GM04504 (cell line): ENCODE measurements around the gene PFDN5.
"Not testable (repeated sequence)": the region's sequence is repeated elsewhere in the genome, so short reads cannot be mapped to it uniquely, and the experiment has no call there.

Source experiments
- DNase-seq: peaks from one replicate; pipeline ENCODE4 v3.0.0-alpha.2; 2012; ENCODE audit warnings: low read depth

Gene PFDN5

GRCh38 chr12:53287741-53288216 lies 7.6 kb upstream of the PFDN5 start:
- DNase-seq: peak; percentile 26

GRCh38 chr12:53288322-53288721 lies 7.0 kb upstream of the PFDN5 start:
- DNase-seq: no peak

DNA sequence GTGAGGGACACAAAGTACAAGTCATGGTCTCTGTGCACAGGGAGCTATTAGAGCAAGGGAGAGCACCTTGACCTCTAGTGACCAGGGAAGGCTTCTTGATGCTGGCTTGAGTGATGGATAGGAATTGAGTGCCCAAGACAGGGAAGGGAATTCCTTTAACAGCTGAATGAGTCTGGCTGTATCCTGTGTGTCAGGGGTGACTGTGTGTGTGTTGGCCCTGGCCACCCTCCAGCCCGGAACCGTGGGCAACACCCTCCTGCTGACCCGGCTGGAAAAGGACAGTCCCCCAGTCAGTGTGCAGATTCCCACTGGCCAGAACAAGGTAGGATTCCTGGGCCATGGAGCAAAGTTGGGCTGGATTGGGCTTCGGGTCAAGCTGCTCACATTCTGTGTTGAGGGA lies 5.5 kb upstream of the PFDN5 start:
- DNase-seq: no peak

DNA sequence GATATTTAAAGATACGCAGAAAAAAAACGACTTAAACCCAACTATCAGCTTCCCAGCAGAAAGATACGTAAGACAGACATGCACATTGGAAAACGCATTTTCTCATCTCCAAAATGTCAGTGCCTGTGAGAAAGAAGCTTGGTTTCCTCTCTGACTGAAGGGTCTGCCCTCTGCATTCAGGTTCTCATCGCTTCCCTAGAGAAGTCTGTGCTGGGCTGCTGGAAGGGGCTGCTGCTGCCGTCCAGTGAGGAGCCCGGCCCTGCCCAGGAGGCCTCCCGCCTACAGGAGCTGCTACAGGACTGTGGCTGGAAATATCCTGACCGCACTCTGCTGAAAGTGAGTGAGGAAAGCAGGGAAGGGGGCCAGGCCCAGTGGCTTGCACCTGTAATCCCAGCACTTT lies 4.7 kb upstream of the PFDN5 start:
- DNase-seq: no peak

GRCh38 chr12:53292426-53292825 lies 2.9 kb upstream of the PFDN5 start:
- DNase-seq: no peak

DNA sequence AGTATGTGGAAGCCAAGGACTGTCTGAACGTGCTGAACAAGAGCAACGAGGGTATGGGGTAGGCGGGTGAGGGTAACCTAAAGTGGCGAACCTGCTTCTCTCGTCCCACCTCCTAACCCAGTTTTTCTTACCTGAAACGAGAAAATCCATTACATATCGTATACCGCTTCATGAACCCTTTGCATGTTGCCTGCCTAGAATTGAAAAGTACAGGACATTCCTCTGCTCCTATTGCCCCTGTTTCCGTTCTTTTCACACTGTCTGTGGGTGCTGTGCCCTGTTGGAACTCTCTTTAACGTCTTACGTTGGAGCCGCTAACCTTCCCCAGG lies 513 bp downstream of the PFDN5 start:
- no peak for DNase-seq

- not testable (repeated sequence) for DNase-seq
These were observed 1.8 kb downstream of the PFDN5 start for GRCh38 chr12:53297106-53297505.

DNA sequence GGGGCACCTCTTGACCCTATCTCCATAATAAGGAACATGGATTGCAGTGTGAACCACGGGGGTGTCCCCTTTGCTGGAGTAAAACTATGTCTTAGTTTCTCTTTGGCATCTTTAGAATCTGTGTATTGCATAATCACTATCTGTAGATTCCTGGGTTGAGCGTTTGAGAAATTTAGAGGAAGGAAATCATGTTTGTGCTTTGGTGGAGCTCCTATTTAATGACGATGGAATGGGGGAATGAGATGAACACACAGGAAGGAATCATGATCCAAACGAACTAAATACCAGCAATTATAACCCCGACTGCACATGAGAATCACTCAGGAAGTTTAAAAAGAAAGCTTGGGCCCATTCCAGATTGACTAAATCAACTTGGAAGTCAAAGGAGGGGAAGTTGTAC lies 2.8 kb downstream of the PFDN5 start:
- DNase-seq: peak; percentile 90

GRCh38 chr12:53299101-53299453 lies 3.7 kb downstream of the PFDN5 start:
- no peak for DNase-seq

- DNase-seq: peak; percentile 71
These were observed 4.3 kb downstream of the PFDN5 start, which contains the start of gene MYG1 for GRCh38 chr12:53299454-53300180. Gene MYG1, plus strand, starts transcription at chr12:53299695. Its CDS starts 43 bp downstream, at chr12:53299738.

DNA sequence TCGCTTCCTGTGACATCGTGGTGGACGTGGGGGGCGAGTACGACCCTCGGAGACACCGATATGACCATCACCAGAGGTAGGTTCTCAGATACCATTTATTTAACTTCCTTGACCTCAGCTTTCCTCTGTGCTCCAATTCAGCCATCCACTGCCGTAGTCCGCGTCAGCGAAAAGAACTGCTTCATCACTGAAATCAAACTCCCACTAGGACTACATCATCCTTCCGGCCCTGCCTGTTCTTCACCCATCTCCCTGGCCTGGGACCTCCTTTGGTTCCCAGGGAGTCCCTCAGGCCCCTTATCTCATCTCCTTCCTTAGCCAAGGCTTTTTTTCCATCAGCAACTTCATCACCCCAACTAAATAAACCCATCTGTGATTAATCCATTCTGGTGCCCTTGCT lies 4.8 kb downstream of the PFDN5 start:
- no peak for DNase-seq

GRCh38 chr12:53302903-53303302 lies 7.6 kb downstream of the PFDN5 start:
- no peak for DNase-seq

GRCh38 chr12:53306826-53307225 lies 11.5 kb downstream of the PFDN5 start:
- DNase-seq: no peak

- no peak for DNase-seq
These were observed 12.9 kb downstream of the PFDN5 start for GRCh38 chr12:53308276-53308675.

DNA sequence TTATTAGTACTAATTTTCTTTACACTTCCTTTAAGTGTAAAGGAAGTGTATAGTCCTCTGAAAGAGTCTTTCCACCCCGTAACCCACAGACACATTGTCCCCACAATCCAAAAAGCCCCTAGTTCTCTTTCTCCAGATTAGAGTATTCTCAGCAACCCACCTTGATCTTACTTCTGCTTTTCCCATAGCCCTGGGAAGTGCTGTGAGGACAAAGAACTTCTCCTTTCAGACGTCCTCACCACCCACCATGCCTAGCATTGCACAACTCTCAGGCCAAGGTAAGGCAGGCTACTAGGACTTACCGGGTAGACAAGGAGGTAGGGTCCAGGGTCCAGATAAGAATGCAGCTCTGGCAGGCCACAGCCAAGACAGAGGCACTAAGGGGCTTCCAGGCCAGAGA lies 18.7 kb downstream of the PFDN5 start:
- DNase-seq: no peak

GRCh38 chr12:53320352-53321195 lies 25.2 kb downstream of the PFDN5 start:
- DNase-seq: no peak

GRCh38 chr12:53324113-53324778 lies 28.9 kb downstream of the PFDN5 start:
- no peak for DNase-seq

DNA sequence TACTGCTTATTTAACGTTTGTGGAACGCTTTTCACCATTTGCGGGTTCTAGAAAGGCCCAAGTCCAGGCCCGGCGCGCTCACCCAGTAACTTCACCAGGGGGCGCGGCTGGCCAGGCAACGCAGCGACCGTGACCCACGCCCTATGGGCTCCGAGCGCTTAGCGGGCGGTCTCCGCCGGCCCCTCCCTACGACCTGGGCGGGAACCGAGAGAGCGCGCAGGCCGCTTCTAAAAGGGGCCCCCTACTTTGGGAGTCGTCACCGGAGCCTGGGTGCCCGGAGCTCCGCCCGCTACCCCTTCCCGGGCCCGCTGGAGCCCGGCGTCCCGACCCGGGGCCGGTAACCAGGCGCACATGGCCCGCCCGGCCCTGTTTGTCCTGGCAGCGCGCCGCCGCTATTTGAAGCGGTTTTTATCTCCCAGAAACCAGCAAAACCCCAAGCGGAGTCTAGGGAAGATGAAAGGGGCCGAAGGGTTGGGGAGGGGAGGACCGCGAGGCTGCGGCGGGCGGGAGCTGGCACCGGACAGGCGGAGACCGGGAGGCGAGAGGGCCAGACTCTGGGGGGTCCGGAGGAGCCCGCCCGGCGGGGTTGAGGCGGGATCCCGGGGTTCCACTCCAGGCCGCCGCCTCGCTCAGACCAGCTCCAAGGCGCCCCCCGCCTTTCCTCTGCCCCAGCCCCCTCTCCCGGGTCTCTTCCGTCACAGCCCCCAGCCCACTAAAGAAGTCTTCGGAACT lies 29.6 kb downstream of the PFDN5 start:
- peak; percentile 79 for DNase-seq

DNA sequence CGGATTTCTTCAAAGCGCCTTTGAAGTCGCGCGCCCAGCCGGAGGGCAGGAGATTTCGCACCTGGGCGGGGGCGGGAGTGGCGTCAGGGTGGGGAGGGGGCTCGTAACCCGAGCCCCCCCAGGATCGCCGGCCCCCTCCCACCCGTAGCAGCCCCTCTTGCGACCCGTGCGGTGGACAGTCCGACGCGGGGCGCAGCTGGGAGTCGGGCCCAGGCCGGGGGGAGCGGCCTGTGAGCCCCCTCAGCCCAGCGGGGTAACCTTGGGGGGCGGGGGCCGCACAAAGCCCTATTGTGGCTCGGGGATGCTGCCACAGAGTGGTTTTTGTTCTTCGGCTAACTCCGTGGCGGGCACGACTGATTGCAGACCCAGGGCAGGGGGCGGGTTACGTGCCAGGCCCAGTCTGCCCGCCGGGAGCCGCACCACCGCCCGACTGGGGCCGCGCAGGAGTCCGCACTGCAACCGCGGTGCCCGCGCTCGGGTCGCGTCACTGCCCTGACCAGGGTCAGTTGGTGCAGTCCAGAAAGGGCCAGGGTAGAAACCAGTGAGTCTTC lies 30.2 kb downstream of the PFDN5 start:
- no peak for DNase-seq

GRCh38 chr12:53326460-53327185 lies 31.3 kb downstream of the PFDN5 start:
- DNase-seq: no peak

- DNase-seq: no peak
These were observed 32.2 kb downstream of the PFDN5 start for GRCh38 chr12:53327435-53328042.
